UCSD-AML1 (cell line): ENCODE measurements around the gene HS3ST3B1.

ENCODE experiments used
- DNase-seq: peaks from one replicate; lab custom pipeline; 2025; ENCODE audit not compliant: unreplicated experiment; lab: John Stamatoyannopoulos, UW

Gene HS3ST3B1

GRCh38 chr17:14320734-14321475 is 20.0 kb downstream of the HS3ST3B1 start:
- DNase-seq, result no peak

- DNase-seq, result no peak
These were observed 20.6 kb downstream of the HS3ST3B1 start for GRCh38 chr17:14321476-14321949.

- no peak for DNase-seq
These were observed 21.3 kb downstream of the HS3ST3B1 start for GRCh38 chr17:14321980-14322776.

- no peak for DNase-seq
These were observed 22.7 kb downstream of the HS3ST3B1 start for GRCh38 chr17:14323522-14323981.

GRCh38 chr17:14325618-14326167 is 24.8 kb downstream of the HS3ST3B1 start:
- no peak for DNase-seq

GRCh38 chr17:14329900-14330491 is 29.1 kb downstream of the HS3ST3B1 start:
- DNase-seq, result no peak

GRCh38 chr17:14330492-14330962 is 29.6 kb downstream of the HS3ST3B1 start:
- DNase-seq, result no peak

GRCh38 chr17:14331225-14331981 is 30.5 kb downstream of the HS3ST3B1 start:
- DNase-seq, result no peak

GRCh38 chr17:14331982-14332298 is 31.1 kb downstream of the HS3ST3B1 start:
- no peak for DNase-seq

- DNase-seq, result no peak
These were observed 31.4 kb downstream of the HS3ST3B1 start for GRCh38 chr17:14332331-14332730.

- DNase-seq, result no peak
These were observed 32.6 kb downstream of the HS3ST3B1 start for GRCh38 chr17:14333506-14333905.

- no peak for DNase-seq
These were observed 33.5 kb downstream of the HS3ST3B1 start for GRCh38 chr17:14334276-14334840.

- no peak for DNase-seq
These were observed 34.0 kb downstream of the HS3ST3B1 start for GRCh38 chr17:14334919-14335318.

- DNase-seq, result no peak
These were observed 35.5 kb downstream of the HS3ST3B1 start for GRCh38 chr17:14336418-14336817.

- DNase-seq, result no peak
These were observed 36.8 kb downstream of the HS3ST3B1 start for GRCh38 chr17:14337596-14338079.

- DNase-seq, result no peak
These were observed 40.2 kb downstream of the HS3ST3B1 start for GRCh38 chr17:14340857-14341754.

- no peak for DNase-seq
These were observed 41.0 kb downstream of the HS3ST3B1 start for GRCh38 chr17:14341866-14342265.

- DNase-seq, result no peak
These were observed 45.9 kb downstream of the HS3ST3B1 start for GRCh38 chr17:14346801-14347200.

GRCh38 chr17:14351493-14351892 is 50.6 kb downstream of the HS3ST3B1 start:
- DNase-seq, result no peak
